Thyroid gland (tissue), 4 donors: ENCODE measurements around the gene PLTP.

Experiments
- POLR2A ChIP-seq, 2 donors: fragments of 450-650 bp; IDR thresholded peaks; one replicate each; pipeline ENCODE4 v1.6.1; 2017; ENCODE audit warnings: antibody characterized with exemption in 2 of 2, mild to moderate bottlenecking in 2 of 2, moderate library complexity in 1 of 2
- TF ChIP-seq, protein P1 (sequence below), 6 experiments: fragments of 200-600 bp in 3 of 6; fragments of 450-650 bp in 3 of 6; sonication (generic) in 3 of 6; IDR thresholded peaks; one replicate each; pipeline ENCODE4 v1.5.1; 2016 to 2019; ENCODE audit warnings: antibody characterized with exemption in 6 of 6, mild to moderate bottlenecking in 2 of 6, inconsistent platforms in 1 of 6, moderate library complexity in 1 of 6

DNA sequence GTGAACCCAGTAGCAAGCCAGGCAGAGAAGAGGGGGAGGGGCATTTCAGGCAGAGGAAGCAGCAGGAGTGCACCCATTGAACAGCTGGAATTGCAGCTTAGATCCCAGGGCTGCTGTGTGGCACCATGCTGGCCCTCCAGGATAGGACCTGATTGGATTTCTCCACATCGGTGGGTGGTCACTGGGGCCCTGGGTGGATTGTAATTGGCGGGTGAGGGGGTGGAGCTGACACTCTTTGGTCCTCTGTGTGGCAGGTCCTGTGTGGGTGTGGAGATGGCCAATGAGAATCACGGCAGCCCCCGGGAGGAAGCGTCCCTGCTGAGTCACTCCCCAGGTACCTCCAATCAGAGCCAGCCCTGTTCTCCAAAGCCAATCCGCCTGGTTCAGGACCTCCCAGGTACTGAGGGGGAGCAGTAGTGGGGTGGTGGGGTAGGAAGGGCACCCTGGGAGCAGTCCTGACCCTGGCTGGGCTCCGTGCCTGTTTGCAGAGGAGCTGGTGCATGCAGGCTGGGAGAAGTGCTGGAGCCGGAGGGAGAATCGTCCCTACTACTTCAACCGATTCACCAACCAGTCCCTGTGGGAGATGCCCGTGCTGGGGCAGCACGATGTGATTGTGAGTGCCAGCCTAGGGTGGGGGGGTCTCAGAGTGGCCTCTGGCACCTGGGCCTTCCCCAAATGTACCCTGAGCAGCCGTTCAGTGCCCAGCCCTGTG lies 26.9 kb upstream of the PLTP start:
- TF ChIP-seq, protein P1, sequence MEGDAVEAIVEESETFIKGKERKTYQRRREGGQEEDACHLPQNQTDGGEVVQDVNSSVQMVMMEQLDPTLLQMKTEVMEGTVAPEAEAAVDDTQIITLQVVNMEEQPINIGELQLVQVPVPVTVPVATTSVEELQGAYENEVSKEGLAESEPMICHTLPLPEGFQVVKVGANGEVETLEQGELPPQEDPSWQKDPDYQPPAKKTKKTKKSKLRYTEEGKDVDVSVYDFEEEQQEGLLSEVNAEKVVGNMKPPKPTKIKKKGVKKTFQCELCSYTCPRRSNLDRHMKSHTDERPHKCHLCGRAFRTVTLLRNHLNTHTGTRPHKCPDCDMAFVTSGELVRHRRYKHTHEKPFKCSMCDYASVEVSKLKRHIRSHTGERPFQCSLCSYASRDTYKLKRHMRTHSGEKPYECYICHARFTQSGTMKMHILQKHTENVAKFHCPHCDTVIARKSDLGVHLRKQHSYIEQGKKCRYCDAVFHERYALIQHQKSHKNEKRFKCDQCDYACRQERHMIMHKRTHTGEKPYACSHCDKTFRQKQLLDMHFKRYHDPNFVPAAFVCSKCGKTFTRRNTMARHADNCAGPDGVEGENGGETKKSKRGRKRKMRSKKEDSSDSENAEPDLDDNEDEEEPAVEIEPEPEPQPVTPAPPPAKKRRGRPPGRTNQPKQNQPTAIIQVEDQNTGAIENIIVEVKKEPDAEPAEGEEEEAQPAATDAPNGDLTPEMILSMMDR (IDR thresholded peaks at IDR 0.05), result no peak
- TF ChIP-seq POLR2A (IDR thresholded peaks at IDR 0.05), result no peak
